Measurements from ENCODE around the gene LSAMP.
A peak's percentile ranks its signal among the peaks of the same experiment; 100 is the strongest.

Gene LSAMP

GRCh38 chr3:116285781-116286421, 159.4 kb downstream of the LSAMP start:
- DNase-seq: no peak

DNA sequence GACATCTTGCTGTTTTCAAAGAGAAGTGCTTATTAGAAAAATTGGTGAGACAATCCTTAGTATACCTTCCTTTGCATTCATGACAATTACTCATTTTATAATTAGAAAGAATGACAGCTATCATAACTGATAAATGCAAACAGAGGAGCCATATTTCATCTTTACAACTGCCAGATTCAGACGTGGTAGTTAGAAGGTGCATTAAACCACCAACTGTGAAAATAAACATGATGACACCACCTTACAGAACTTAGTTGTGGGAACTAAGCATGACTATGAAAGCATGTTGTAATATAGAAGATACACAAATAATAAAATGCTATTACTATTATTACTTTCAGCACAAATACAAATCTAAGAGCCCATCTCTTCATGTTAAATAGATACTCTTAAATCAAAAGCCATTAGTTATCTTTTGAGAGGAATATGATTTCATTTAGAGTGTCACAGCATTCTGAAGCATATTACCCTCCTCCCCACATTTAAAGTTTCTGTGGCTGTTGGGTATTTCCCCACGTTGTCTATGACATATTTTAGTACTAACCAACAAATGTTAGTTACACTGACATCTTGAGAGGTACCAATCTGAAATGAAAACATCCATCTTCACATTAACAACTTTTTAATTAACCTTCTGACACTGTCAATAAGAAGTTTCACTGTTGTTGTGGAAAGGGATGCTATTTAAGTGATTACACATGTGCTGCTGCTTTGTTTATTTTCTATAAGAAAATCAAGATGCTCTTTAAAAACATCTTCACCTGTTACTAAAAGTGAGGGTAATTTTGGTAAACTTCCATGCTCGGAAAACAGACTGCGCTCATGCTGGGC, 163.8 kb downstream of the LSAMP start:
- no peak for DNase-seq

DNA sequence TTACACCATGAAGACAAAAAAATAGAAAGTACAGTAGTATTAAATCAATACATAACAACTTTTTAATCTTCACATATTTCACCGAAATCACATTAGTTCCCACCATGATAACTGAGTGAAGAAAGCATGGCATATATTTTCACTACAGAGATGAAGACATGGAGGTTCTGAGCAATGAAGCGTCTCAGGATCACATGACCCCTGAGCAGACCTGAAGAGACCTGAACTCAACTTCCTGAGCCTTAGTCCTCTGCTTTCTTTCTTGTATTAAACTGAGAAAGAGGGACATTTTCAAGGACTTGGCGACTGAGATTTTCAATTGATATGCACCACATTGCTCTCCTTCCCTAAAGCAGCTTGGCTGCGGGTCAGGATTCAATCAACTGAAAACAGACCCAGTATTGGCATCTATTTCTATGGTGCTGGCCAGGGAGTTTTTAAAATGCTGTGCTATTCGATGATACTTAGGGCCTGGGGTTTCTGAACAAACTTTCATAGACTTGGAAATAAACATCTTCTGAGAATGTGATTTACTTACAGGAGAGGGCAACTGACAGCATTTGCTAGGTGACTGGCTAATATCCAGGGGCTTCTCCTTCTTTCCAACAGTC, 165.1 kb downstream of the LSAMP start:
- no peak for DNase-seq

GRCh38 chr3:116276675-116277074, 168.6 kb downstream of the LSAMP start:
- DNase-seq: peak; percentile 41

DNA sequence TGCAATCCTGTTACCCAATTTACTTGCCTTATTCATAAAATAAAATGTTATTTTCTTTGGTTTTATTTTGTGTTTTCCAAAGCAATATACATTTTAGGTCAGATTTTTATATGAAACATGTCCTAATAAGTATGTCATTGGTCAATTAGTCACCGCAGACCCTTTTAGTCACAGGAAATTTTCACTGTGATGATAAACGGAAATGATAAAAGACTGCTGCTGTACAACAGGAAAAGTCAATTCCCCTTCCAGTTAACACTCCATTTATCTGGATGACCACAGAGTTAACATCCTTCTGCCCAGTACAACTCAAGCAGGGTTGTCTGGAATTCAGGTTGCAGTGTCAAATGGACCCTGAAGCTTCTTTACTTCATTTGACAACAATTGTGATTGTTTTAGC, 175.2 kb downstream of the LSAMP start:
- no peak for DNase-seq

DNA sequence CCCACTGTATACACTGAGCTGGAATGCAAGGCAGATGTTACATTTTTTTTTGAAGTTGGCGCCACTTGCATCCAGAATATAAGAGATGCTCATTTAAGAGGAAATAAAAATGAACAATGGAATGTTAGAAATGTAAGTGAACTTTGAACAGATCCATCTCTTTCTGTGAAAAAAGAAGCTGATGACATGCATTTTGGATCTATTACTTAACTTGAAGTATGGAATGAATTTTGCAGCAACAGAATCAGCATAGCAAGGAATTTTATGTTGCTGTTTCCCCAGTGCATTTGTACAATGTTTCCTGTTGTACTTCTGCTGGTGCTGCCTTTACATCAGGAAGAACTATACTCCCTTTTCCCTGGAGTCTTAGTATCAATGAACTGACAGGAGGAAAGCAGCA, 178.2 kb downstream of the LSAMP start:
- no peak for DNase-seq

GRCh38 chr3:116265976-116266584, 179.2 kb downstream of the LSAMP start:
- no peak for DNase-seq

DNA sequence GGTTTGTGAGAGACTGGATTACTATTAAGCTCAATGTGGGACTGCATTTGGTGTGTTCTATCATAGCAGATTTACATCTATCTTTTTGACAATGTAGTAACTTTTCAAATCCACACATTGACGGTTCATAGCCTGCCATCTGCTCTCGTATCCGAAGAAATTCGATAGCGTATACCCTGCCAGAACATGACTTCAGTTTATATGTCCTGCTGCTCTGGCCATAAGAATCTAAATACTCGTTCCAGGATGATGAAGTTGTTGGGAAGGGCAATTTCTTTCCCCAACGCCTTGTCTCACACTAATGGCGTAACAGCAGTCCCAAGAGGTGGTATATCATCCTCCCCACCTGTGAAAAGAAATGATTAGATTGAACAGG, 180.0 kb downstream of the LSAMP start:
- no peak for DNase-seq

DNA sequence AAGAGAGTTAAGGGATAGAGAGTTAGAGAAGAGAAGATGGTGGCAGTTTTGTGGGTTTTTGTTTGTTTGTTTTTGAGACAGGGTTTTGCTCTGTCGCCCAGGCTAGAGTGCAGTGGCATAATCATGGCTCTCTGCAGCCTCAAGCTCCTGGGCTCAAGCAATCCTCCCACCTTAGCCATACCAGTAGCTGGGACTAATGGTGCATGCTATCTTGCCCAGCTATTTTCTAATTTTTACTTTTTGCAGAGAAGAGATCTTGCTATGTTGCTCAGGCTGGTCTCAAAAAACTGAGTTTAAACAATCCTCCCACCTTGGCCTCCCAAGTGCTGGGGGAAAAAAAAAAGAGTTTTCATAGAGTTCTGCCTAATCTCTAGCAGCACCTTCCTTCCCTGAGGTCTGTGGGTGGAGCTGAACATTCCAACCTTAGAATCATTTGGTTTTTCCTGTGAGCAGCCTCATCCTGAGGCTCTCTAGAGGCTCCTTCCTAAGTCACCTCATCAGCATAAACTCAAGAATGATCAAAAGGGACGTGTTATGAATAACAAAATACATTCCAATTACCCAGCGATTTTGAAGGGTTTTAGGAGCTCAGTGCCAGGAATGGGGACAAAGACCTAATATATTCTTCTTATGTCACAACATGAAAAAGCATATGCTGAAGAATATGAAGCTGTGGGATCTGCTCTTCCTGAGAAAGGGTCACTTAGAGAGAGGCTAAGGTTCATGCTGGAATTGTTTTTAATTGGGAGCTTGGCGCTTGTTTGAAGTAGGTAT, 180.6 kb downstream of the LSAMP start:
- DNase-seq: no peak

GRCh38 chr3:116263842-116264545, 181.3 kb downstream of the LSAMP start:
- no peak for DNase-seq

DNA sequence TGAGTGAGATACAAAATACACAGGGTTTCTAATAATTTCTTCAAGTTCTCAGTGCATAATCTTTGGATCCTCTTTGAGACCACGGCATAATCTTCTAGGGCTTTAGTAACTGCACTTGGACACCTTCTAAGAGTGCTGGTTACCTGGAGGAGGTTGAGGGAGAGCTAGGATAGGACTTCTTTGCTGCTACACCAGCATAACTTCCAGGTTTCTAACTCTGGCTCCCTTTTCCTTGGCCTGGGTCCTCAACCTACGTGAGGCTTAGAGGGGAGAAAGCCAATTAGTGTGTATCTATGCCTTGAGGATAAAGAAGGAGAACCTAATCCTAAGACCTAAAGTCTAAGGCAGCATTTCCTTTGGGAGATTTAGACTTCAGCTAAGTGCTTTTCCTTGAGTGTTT, 184.8 kb downstream of the LSAMP start:
- no peak for DNase-seq

GRCh38 chr3:116259984-116260383, 185.3 kb downstream of the LSAMP start:
- DNase-seq: no peak

DNA sequence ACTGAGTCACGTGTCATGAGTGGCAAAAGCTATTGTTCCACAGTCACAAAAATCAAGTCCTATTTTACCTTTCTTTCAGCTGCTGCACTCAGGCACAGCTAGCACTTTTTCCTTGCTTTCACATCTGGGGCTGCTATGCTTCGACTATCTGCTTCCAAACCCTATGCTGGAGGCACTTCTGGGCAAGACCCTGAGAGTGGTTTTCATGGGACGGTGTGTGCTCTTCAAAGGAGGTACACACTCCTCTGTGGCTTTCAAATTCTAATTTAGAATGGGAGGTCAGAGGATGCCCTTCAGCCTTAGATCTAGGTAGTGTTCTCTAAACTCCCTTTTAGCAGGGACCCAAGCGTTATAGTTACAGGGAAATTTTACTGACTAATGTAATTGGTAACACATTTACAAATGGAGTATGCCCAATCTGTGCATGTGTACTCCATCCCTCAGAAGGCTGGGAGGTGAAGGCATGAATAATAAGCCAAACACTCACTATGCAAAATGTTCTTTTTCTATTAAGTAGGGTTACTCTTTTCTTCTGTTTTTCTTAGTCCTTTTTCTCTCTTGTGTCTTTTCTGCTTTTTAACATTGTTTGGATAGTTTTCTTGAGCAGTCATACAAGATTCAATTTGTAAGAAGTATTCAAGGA, 188.3 kb downstream of the LSAMP start:
- no peak for DNase-seq

DNA sequence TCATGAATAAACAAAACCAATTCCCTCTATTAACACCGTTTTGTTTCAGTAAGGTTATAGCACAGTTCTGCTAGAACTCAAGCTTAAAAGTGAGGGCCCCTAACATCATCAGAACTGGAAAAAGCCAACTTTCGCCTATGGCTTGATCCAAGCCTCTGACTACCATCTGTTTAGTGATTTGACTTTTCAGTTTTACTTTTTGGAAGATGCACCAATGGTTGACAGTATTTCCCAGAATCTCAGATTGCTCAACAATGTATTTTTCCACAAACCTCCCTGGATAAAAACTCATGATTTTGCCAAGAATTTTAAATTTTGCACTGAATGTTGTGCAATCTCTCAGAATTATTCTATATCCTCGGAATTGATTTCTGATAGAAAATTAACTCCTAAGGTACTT, 190.7 kb downstream of the LSAMP start:
- no peak for DNase-seq

DNA sequence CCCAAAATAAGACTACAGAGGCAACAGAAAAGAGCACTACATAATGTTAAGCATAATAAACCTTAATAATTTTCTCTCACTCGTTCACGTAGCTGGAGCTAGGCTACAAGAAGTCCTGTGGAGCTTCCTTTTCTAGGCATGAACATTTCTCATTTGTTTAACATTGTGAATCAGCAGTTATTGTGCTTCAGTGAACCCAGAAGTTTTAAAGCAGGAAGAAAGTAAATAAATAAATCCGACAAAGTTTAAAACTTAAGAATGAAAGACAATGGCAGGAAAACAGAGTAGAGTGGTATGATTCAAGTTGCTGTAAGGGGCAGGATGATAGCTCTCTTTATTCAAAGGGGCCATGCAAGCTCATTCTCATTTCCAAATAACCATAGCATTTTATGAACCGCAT, 191.8 kb downstream of the LSAMP start:
- DNase-seq: no peak

DNA sequence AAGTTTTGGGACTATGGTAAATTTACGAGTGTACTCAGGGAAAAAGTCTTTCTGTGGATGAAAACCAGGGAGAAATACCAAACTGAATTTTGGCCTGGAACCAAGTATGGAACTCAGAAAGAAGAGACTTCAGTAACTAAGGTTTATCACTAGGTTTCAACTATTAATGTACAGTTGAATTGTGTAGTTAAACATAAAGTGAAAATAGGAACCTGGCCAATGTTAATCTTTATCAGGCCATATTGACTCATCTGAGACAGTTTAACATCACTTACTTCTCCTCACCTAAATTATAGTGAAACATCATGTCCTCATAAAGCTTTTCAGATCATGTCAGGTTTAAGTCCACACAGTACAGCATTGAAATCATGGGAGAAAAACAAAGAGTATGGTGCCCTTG, 197.7 kb downstream of the LSAMP start:
- no peak for DNase-seq

DNA sequence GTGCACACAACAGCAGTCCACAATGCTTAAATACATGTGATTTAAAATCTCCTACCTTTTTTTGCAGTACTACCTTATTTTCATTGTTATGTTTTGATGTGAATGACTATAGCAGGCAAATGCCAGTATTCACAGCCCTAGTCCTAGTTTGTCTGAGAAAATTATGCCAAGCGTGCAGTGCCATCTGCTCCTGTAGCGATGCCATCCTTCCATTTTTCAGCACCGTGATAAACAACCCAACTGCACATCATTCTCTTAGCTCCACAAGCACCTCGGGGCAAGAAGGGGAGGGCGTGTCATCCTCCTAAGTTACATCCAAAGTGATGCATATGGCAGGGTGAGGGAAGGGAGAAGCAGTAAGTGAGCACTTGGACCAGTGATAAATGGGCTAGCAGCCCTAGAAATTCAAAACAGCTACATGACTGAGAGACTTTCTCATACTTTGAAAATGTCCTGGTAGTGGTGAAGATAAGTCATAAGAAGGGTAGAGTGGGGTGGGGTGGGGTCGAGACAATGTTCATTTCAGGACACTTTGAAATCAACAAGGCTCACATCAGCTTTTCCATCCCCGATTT, 198.8 kb downstream of the LSAMP start:
- no peak for DNase-seq

DNA sequence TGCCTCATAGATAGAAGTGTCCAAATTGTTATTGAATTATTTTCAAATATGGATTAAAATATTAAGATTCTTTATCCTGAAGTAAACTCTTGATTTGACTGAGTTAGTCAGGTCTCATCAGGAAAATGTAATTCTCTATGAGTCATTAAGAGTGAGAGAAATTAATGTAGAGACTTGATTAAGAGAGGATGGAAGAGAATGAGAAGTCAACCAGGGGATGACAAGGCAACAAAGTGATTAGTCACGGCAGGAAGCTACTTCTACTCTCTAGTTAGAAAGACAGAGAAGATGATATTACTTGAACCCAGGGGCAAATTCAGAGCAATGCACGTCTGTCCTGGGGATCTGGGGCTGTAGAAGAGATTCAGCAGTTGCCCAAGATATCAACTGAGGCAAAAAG, 202.5 kb downstream of the LSAMP start:
- no peak for DNase-seq

DNA sequence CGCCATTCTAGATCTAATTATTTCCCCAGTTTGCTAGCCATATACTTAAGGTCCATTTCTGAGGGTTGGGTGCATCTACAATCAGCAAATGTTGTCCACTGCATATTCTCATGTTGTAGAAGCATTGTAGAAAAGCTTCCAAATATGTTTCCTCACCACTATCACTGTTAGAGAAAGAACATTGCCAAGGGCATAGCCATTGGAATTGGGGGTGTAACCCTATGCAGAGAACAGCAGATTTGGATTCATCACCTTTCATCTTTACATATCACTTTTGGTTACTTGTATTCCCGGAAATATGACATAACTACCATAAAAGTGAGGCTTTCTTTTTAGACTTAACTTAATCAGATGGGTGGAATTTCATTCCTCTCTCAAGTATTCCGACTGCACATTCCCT, 203.6 kb downstream of the LSAMP start:
- no peak for DNase-seq

DNA sequence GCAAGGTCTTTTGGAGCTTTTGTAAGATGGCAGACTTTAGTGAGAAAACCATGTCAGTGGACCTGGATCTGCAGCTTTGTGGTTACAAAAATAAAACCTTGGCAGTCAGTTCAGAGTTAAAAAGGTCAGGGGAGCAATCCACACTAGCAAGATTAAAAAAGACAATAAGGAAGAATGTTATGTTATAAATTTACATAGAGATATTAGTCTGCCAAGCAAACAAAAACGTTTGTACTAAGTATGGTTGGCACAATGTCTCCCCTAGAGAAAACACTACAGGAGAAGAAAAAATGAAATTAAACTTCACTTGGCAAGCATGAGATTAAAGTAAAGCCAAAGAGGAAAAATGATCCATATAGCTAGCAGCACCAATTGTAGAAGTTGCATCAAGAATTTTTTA, 205.0 kb downstream of the LSAMP start:
- DNase-seq: no peak

DNA sequence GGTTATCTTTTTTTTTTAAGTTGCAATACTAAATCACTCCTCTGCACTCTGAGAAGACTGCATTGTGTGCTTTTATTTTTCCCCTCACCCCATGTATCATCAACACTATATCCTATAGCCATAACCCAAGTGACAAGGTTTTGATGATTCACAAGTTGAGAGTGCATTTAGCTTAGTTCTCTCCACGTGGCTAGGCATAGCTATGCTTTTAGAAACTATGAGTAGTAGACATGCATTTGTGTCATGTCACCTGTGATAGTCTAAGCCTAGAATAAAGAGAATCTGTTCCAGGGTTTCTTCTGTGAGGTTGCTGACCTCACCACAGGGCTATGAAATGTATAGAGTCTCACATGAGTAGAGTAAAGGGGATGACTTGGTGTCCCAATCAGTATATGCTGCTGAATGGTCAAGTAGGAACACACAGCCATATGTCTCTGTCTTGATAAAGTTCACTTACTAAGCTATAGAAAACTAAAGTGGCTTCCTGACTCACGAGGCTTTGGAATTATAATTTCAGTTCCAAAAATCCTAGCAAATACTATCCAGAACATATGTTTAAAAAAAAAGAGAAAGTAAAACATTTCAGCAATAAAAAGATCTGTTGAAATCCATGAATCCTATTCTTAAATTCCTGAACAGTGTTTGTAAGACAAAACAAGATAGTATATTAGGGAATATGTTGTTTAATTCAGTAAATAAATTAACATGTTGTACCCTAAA, 206.3 kb downstream of the LSAMP start:
- DNase-seq: no peak
